Neural progenitor cell (in vitro differentiated cells): ENCODE measurements around the gene SIVA1.

ENCODE experiments used
- CTCF ChIP-seq: fragments of 200-600 bp; sonication (generic); IDR thresholded peaks from 2 replicates; pipeline ENCODE4 v1.5.1; 2017; ENCODE audit warnings: antibody characterized with exemption, mild to moderate bottlenecking
- EZH2 ChIP-seq: fragments of 200-600 bp; sonication (generic); IDR thresholded peaks from 2 replicates; pipeline ENCODE4 v1.6.1; 2017; ENCODE audit warnings: antibody characterized with exemption, mild to moderate bottlenecking, moderate library complexity

DNA sequence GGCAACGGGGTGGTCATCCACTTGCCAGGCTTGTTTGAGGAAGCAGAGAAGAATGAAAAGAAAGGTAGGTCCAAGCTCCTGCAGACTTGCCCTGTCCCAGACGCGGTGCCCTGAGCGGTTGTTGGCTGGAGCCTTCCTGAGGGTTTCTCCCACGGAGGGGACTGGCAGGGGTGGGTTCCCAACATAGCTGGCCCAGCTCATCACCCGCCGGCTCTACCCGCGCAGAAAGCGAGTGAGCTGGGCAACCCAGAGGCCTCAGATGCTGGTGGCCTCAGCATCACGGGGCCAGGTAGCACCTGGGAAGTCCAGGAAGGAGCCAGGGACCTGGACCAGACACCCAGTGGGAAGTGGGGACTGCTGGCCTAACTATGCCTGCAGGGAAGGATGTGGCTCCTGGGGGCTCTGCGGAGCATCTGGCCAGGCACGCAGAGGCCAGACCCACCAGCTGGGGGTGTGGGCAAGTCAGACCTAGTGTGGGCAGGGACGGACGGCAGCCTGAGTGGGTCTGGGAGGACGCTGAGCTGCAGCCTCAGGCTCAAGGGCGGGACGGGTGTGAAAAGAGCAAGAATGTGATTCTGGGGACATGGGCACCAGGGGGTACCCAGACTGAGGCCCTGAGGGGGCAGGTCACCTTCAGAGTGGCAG lies 14.4 kb upstream of the SIVA1 start:
- no peak for TF ChIP-seq CTCF
- TF ChIP-seq EZH2 = no peak
